ENCODE measurements around the gene OR4M1.
"Not testable (repeated sequence)": the region's sequence is repeated elsewhere in the genome, so short reads cannot be mapped to it uniquely, and the experiment has no call there.

OR4M1 gene

GRCh38 chr14:19823765-19824164, 50.5 kb downstream of the OR4M1 start:
- DNase-seq = no peak

GRCh38 chr14:19827626-19828244, 54.4 kb downstream of the OR4M1 start:
- DNase-seq = not testable (repeated sequence)

- no peak for DNase-seq
These were observed 55.0 kb downstream of the OR4M1 start for GRCh38 chr14:19828314-19828713.

All from GDM1 (cell line).